GM19463 (cell line): ENCODE measurements around the gene PPM1G.

Source experiments
- ATAC-seq: cut with Tn5 transposase; IDR thresholded peaks from one replicate; pipeline ENCODE4 v1.9.1; 2021; ENCODE audit warnings: mild to moderate bottlenecking, moderate library complexity; ENCODE audit not compliant: unreplicated experiment

The PPM1G gene

GRCh38 chr2:27416151-27416550 lies 6.8 kb upstream of the PPM1G start:
- no peak for ATAC-seq

- no peak for ATAC-seq
Observed at GRCh38 chr2:27412419-27413152, 3.2 kb upstream of the PPM1G start.

GRCh38 chr2:27408601-27409320 lies 630 bp downstream of the PPM1G start:
- peak; percentile 24 for ATAC-seq

- no peak for ATAC-seq
Observed at GRCh38 chr2:27407798-27408491, 1.4 kb downstream of the PPM1G start.

- no peak for ATAC-seq
Observed at GRCh38 chr2:27400348-27401135, 8.8 kb downstream of the PPM1G start.

- ATAC-seq, result no peak
Observed at GRCh38 chr2:27398962-27399361, 10.4 kb downstream of the PPM1G start.

GRCh38 chr2:27393225-27393624 lies 16.2 kb downstream of the PPM1G start:
- no peak for ATAC-seq

GRCh38 chr2:27390822-27391679 lies 18.3 kb downstream of the PPM1G start:
- ATAC-seq, result no peak

- ATAC-seq, result no peak
Observed at GRCh38 chr2:27381577-27382181, 27.7 kb downstream of the PPM1G start.

GRCh38 chr2:27380626-27381545 lies 28.5 kb downstream of the PPM1G start, which contains the start of gene ZNF513:
Gene ZNF513 (minus strand): TSS chr2:27380734. CDS start chr2:27380526, 208 bp downstream.
- peak; percentile 92 for ATAC-seq

- peak; percentile 38 for ATAC-seq
Observed at GRCh38 chr2:27379836-27380625, 29.4 kb downstream of the PPM1G start.

GRCh38 chr2:27379383-27379835 lies 30.0 kb downstream of the PPM1G start:
- ATAC-seq, result no peak

- no peak for ATAC-seq
Observed at GRCh38 chr2:27378809-27379290, 30.5 kb downstream of the PPM1G start.

GRCh38 chr2:27378096-27378808 lies 31.1 kb downstream of the PPM1G start:
- ATAC-seq, result no peak

GRCh38 chr2:27377618-27378095 lies 31.7 kb downstream of the PPM1G start:
- no peak for ATAC-seq

GRCh38 chr2:27376866-27377617 lies 32.3 kb downstream of the PPM1G start:
- no peak for ATAC-seq
